CD4-positive, alpha-beta memory T cell (primary cell): Measurements from ENCODE around the gene CCDC146. TPM values are rescaled to one million over a fixed set of nuclear protein-coding genes. Genes with fewer than 3 reads are reported as not detected.

ENCODE experiments used
- CTCF ChIA-PET: fragments of 350-600 bp; sonication (Branson Sonifier 250); formaldehyde crosslinking; loops from one replicate; lab custom pipeline; 2021; ENCODE audit warnings: inconsistent platforms; ENCODE audit not compliant: partially characterized antibody; lab: Charles Lee
- POLR2A ChIA-PET: fragments of 350-600 bp; sonication (Branson Sonifier 250); formaldehyde crosslinking; loops from one replicate; lab custom pipeline; 2021; ENCODE audit not compliant: partially characterized antibody; lab: Charles Lee
- DNase-seq, 5 donors: peaks; one replicate each; pipeline versions ENCODE4 v3.0.0 to v3.0.0-alpha.2; 2020 to 2022; ENCODE audit warnings: mixed read lengths in 1 of 5
- H3K27ac ChIP-seq: one replicate; pipeline ENCODE4 v1.7.0; 2013; ENCODE audit warnings: low read depth, low read length
- H3K27me3 ChIP-seq: 2 replicates; pipeline ENCODE4 v1.7.0; 2013; ENCODE audit warnings: mild to moderate bottlenecking, low read length, moderate library complexity; ENCODE audit not compliant: insufficient read depth
- H3K36me3 ChIP-seq: 2 replicates; pipeline ENCODE4 v1.7.0; 2013; ENCODE audit warnings: mild to moderate bottlenecking, low read length, moderate library complexity; ENCODE audit not compliant: insufficient read depth
- H3K4me1 ChIP-seq: 2 replicates; pipeline ENCODE4 v1.7.0; 2013; ENCODE audit warnings: mild to moderate bottlenecking, low read length, moderate library complexity; ENCODE audit not compliant: insufficient read depth
- H3K4me3 ChIP-seq, 2 donors: one replicate each; pipeline ENCODE4 v1.7.0; 2013; ENCODE audit warnings: low read length in 2 of 2, mild to moderate bottlenecking in 1 of 2
- H3K9me3 ChIP-seq, 2 donors: one replicate each; pipeline ENCODE4 v1.7.0; 2013; ENCODE audit warnings: low read length in 2 of 2, control low read depth in 1 of 2; ENCODE audit not compliant: control insufficient read depth in 1 of 2
- H3K27ac Mint-ChIP-seq, 7 donors: one replicate each; pipeline ENCODE4 v1.8.0; 2020 to 2021; ENCODE audit warnings: mixed read lengths in 7 of 7, mild to moderate bottlenecking in 6 of 7, inconsistent platforms in 3 of 7, moderate library complexity in 3 of 7
- H3K27me3 Mint-ChIP-seq, 2 donors: one replicate each; pipeline ENCODE4 v1.8.0; 2020 to 2021; ENCODE audit warnings: mixed read lengths in 2 of 2
- H3K36me3 Mint-ChIP-seq, 2 donors: one replicate each; pipeline ENCODE4 v1.8.0; 2020 to 2021; ENCODE audit warnings: mixed read lengths in 2 of 2, inconsistent platforms in 1 of 2, mild to moderate bottlenecking in 1 of 2
- H3K4me1 Mint-ChIP-seq, 4 donors: one replicate each; pipeline ENCODE4 v1.8.0; 2020 to 2021; ENCODE audit warnings: mixed read lengths in 4 of 4, mild to moderate bottlenecking in 1 of 4
- H3K4me3 Mint-ChIP-seq, 8 donors: one replicate each; pipeline ENCODE4 v1.8.0; 2020 to 2021; ENCODE audit warnings: mixed read lengths in 8 of 8, mild to moderate bottlenecking in 7 of 8, moderate library complexity in 6 of 8, inconsistent platforms in 3 of 8
- H3K9me3 Mint-ChIP-seq, 8 donors: one replicate each; pipeline ENCODE4 v1.8.0; 2020 to 2021; ENCODE audit warnings: mixed read lengths in 8 of 8, mild to moderate bottlenecking in 5 of 8, inconsistent platforms in 3 of 8, moderate library complexity in 1 of 8
- intact Hi-C: fragments of 100-400 bp; cut with micrococcal nuclease; formaldehyde crosslinking; loops from one replicate; pipeline ENCODE4 v1.15.1; 2023
- polyA plus RNA-seq, 2 donors: library from polyadenylated mRNA; unstranded; fragments of 300-500 nt; fragmentation: Illumina TruSeq; gene quantifications; one replicate each; pipeline ENCODE4 v1.2.3, GENCODE V29; 2021
- total RNA-seq, 2 experiments: library from RNA; stranded (reverse); gene quantifications; one replicate each; pipeline ENCODE4 v1.2.3, GENCODE V29; 2021

The CCDC146 gene
- total and polyA plus RNA-seq, 4 experiments from 2014 or later, result 2.5 to 16.0 (median 9.1) TPM

GRCh38 chr7:77309714-77310220, 187.4 kb downstream of the CCDC146 start:
- H3K36me3 Mint-ChIP-seq, result peaks cover 68 to 79% of the 10 kb centered on the region in 2 donors
- CTCF ChIA-PET, result no interaction called here
- no peaks in the 10 kb centered on the region for H3K36me3 ChIP-seq

GRCh38 chr7:77310982-77311381, 188.6 kb downstream of the CCDC146 start:
- Mint-ChIP-seq H3K4me3 (no peak overlapping the region), H3K27me3 (no peaks in the 10 kb centered on the region)
- H3K27me3 ChIP-seq, result no peaks in the 10 kb centered on the region

More at GRCh38 chr7:77309714-77310220, 187.4 kb downstream of the CCDC146 start:
- no peak overlapping the region for H3K27ac Mint-ChIP-seq
- Histone ChIP-seq H3K27ac (no peak overlapping the region), H3K4me1 (no peaks in the 10 kb centered on the region), H3K27me3 (no peaks in the 10 kb centered on the region), H3K4me3 (no peak overlapping the region), H3K9me3 (no peaks in the 10 kb centered on the region)
- no peak for DNase-seq
- peaks cover 0 to 15% (median 5%) of the 10 kb centered on the region in 8 donors for H3K9me3 Mint-ChIP-seq
- no peak overlapping the region for H3K4me3 Mint-ChIP-seq
- intact Hi-C loops, result no loop called here
- no peaks in the 10 kb centered on the region for H3K4me1 Mint-ChIP-seq
- POLR2A ChIA-PET, result no interaction called here
- no peaks in the 10 kb centered on the region for H3K27me3 Mint-ChIP-seq

GRCh38 chr7:77313085-77313484, 190.7 kb downstream of the CCDC146 start:
- H3K27ac ChIP-seq, result no peak overlapping the region
- POLR2A ChIA-PET, result no interaction called here
- H3K27me3 ChIP-seq, result no peaks in the 10 kb centered on the region
- DNase-seq, result no peak
- intact Hi-C loops, result no loop called here
- no peak overlapping the region for H3K4me3 ChIP-seq
- no peaks in the 10 kb centered on the region for H3K9me3 ChIP-seq
- no peaks in the 10 kb centered on the region for H3K9me3 Mint-ChIP-seq
- H3K27ac Mint-ChIP-seq, result no peak overlapping the region
- no peaks in the 10 kb centered on the region for H3K27me3 Mint-ChIP-seq
- H3K4me3 Mint-ChIP-seq, result no peak overlapping the region
- H3K36me3 Mint-ChIP-seq, result peaks cover 74 to 75% of the 10 kb centered on the region in 2 donors
- no peaks in the 10 kb centered on the region for H3K4me1 ChIP-seq
- peaks cover 3% of the 10 kb centered on the region for H3K36me3 ChIP-seq
- CTCF ChIA-PET, result interaction anchor here (1.2 kb wide), 1 partner anchor 15 kb away, joined by 4 read pairs; no protein-coding TSS in a partner anchor
- no peaks in the 10 kb centered on the region for H3K4me1 Mint-ChIP-seq

More at GRCh38 chr7:77310982-77311381, 188.6 kb downstream of the CCDC146 start:
- Histone ChIP-seq H3K27ac (no peak overlapping the region), H3K9me3 (no peaks in the 10 kb centered on the region), H3K4me1 (no peaks in the 10 kb centered on the region), H3K4me3 (no peak overlapping the region), H3K36me3 (no peaks in the 10 kb centered on the region)
- Mint-ChIP-seq H3K27ac (no peak overlapping the region), H3K9me3 (peaks cover 0 to 5% (median 0%) of the 10 kb centered on the region in 8 donors), H3K4me1 (no peaks in the 10 kb centered on the region), H3K36me3 (peaks cover 71 to 76% of the 10 kb centered on the region in 2 donors)
- ChIA-PET POLR2A (no interaction called here), CTCF (no interaction called here)
- intact Hi-C loops, result no loop called here
- no peak for DNase-seq

GRCh38 chr7:77313876-77314480, 191.6 kb downstream of the CCDC146 start:
- Histone ChIP-seq H3K9me3 (no peaks in the 10 kb centered on the region), H3K27ac (no peak overlapping the region), H3K4me3 (no peak overlapping the region), H3K36me3 (peaks cover 3% of the 10 kb centered on the region), H3K4me1 (no peaks in the 10 kb centered on the region), H3K27me3 (no peaks in the 10 kb centered on the region)
- no peaks in the 10 kb centered on the region for H3K27me3 Mint-ChIP-seq
- peaks cover 77 to 78% of the 10 kb centered on the region in 2 donors for H3K36me3 Mint-ChIP-seq
- no peak for DNase-seq
- no peaks in the 10 kb centered on the region for H3K4me1 Mint-ChIP-seq
- intact Hi-C loops, result no loop called here
- no peak overlapping the region for H3K27ac Mint-ChIP-seq
- H3K4me3 Mint-ChIP-seq, result no peak overlapping the region
- no peaks in the 10 kb centered on the region for H3K9me3 Mint-ChIP-seq
- POLR2A ChIA-PET, result no interaction called here
- CTCF ChIA-PET, result no interaction called here

GRCh38 chr7:77315182-77315591, 192.8 kb downstream of the CCDC146 start:
- Histone ChIP-seq H3K4me1 (no peaks in the 10 kb centered on the region), H3K27ac (no peak overlapping the region), H3K4me3 (no peak overlapping the region), H3K27me3 (no peaks in the 10 kb centered on the region), H3K36me3 (peaks cover 3% of the 10 kb centered on the region), H3K9me3 (no peaks in the 10 kb centered on the region)
- POLR2A ChIA-PET, result no interaction called here
- Mint-ChIP-seq H3K9me3 (peaks cover 0 to 3% (median 0%) of the 10 kb centered on the region in 8 donors), H3K27me3 (no peaks in the 10 kb centered on the region), H3K4me1 (no peaks in the 10 kb centered on the region), H3K27ac (no peak overlapping the region), H3K4me3 (no peak overlapping the region), H3K36me3 (peaks cover 81 to 85% of the 10 kb centered on the region in 2 donors)
- CTCF ChIA-PET, result interaction anchor here (1.7 kb wide), 1 partner anchor 17 kb away, joined by 6 read pairs; no protein-coding TSS in a partner anchor
- DNase-seq, result no peak
- intact Hi-C loops, result no loop called here

- no peaks in the 10 kb centered on the region for H3K4me1 Mint-ChIP-seq
- no peak overlapping the region for H3K4me3 Mint-ChIP-seq
- Histone ChIP-seq H3K9me3 (no peaks in the 10 kb centered on the region), H3K4me3 (no peak overlapping the region), H3K27me3 (no peaks in the 10 kb centered on the region), H3K36me3 (peaks cover 3% of the 10 kb centered on the region), H3K27ac (no peak overlapping the region), H3K4me1 (no peaks in the 10 kb centered on the region)
- POLR2A ChIA-PET, result interaction anchor here (1.0 kb wide), 1 partner anchor 11 kb away, joined by 3 read pairs; no protein-coding TSS in a partner anchor
- H3K9me3 Mint-ChIP-seq, result peaks cover 0 to 3% (median 0%) of the 10 kb centered on the region in 8 donors
- peaks cover 79 to 83% of the 10 kb centered on the region in 2 donors for H3K36me3 Mint-ChIP-seq
- intact Hi-C loops, result no loop called here
- DNase-seq, result no peak
- CTCF ChIA-PET, result interaction anchor here (1.7 kb wide), 1 partner anchor 15 kb away, joined by 6 read pairs; no protein-coding TSS in a partner anchor
- H3K27ac Mint-ChIP-seq, result no peak overlapping the region
- H3K27me3 Mint-ChIP-seq, result no peaks in the 10 kb centered on the region
Measured at GRCh38 chr7:77316219-77316978, 194.0 kb downstream of the CCDC146 start.

GRCh38 chr7:77318019-77318418, 195.6 kb downstream of the CCDC146 start:
- intact Hi-C loops, result no loop called here
- H3K4me1 Mint-ChIP-seq, result peaks cover 0 to 1% (median 0%) of the 10 kb centered on the region in 4 donors
- H3K27me3 Mint-ChIP-seq, result no peaks in the 10 kb centered on the region
- peaks cover 0 to 3% (median 0%) of the 10 kb centered on the region in 8 donors for H3K9me3 Mint-ChIP-seq
- H3K36me3 Mint-ChIP-seq, result peaks cover 74 to 77% of the 10 kb centered on the region in 2 donors
- Histone ChIP-seq H3K27ac (no peak overlapping the region), H3K36me3 (peaks cover 3% of the 10 kb centered on the region), H3K4me3 (no peak overlapping the region), H3K9me3 (no peaks in the 10 kb centered on the region), H3K27me3 (no peaks in the 10 kb centered on the region), H3K4me1 (no peaks in the 10 kb centered on the region)
- CTCF ChIA-PET, result no interaction called here
- DNase-seq, result no peak
- no peak overlapping the region for H3K4me3 Mint-ChIP-seq
- POLR2A ChIA-PET, result no interaction called here
- no peak overlapping the region for H3K27ac Mint-ChIP-seq
